Measurements from ENCODE around the gene FKBP5. TPM values are rescaled to one million over a fixed set of nuclear protein-coding genes. Genes with fewer than 3 reads are reported as not detected.

FKBP5 gene
- total and polyA plus RNA-seq, 10 donors = 23.8 to 368 (median 148) TPM

GRCh38 chr6:35728683-35729678, 40.3 kb upstream of the FKBP5 start:
- Histone ChIP-seq H3K4me3 (peak overlapping the region in 4 of 8 donors; percentile 38 to 68 (median 46)), H3K9me3 (no peaks in the 10 kb centered on the region), H3K4me1 (peaks cover 65 to 99% (median 96%) of the 10 kb centered on the region in 6 donors), H3K27ac (peak overlapping the region; percentile 95 to 100 (median 100)), H3K27me3 (replicated peaks in 1 of 7) (no peaks in the 10 kb centered on the region), H3K36me3 (no peaks in the 10 kb centered on the region)
- TF ChIP-seq POLR2A (IDR thresholded peaks at IDR 0.05) (no peak), POLR2AphosphoS5 (IDR thresholded peaks at IDR 0.05) (peak; percentile 11 to 68 (median 28)), CTCF (IDR thresholded peaks at IDR 0.05 in 8 of 11, conservative IDR thresholded peaks at IDR 0.05 in 3 of 11) (peak in 3 of 11 experiments; percentile 14 to 35 (median 16))
- intact Hi-C loops (cut with DNase I; ENCODE audit: low total_unique reads) = loop anchor here (5.0 kb wide), 1 partner anchor 42 kb away; the partner anchor contains the start of gene FKBP5
- peak; percentile 88 for DNase-seq
- 43 to 49% (median 45%) methylated on average over 9 to 12 of the region's 12 CpGs for WGBS, 5 donors

- peak in 1 of 3 donors; percentile 83 for TF ChIP-seq POLR2A (IDR thresholded peaks at IDR 0.05)
- peak; percentile 97 to 100 (median 99) for TF ChIP-seq POLR2AphosphoS5 (IDR thresholded peaks at IDR 0.05)
- peak in 4 of 11 experiments; percentile 3 to 33 (median 28) for TF ChIP-seq CTCF (IDR thresholded peaks at IDR 0.05 in 8 of 11, conservative IDR thresholded peaks at IDR 0.05 in 3 of 11)
- H3K4me1 ChIP-seq = peaks cover 60 to 98% (median 92%) of the 10 kb centered on the region in 6 donors
- 1 to 5% (median 1%) methylated on average over 4 to 57 of the region's 57 CpGs for WGBS, 5 donors
- intact Hi-C loops (cut with DNase I; ENCODE audit: low total_unique reads) = loop anchor here (5.0 kb wide), 1 partner anchor 41 kb away; the partner anchor contains the start of gene FKBP5
- H3K27ac ChIP-seq = peak overlapping the region; percentile 95 to 100 (median 100)
- no peaks in the 10 kb centered on the region for H3K9me3 ChIP-seq
- peak overlapping the region; percentile 15 to 68 (median 45) for H3K4me3 ChIP-seq
- no peaks in the 10 kb centered on the region for H3K27me3 ChIP-seq (replicated peaks in 1 of 7)
- H3K36me3 ChIP-seq = no peaks in the 10 kb centered on the region
- DNase-seq = peak; percentile 99
Measured at GRCh38 chr6:35727935-35728682, 39.4 kb upstream of the FKBP5 start.

- TF ChIP-seq POLR2A (IDR thresholded peaks at IDR 0.05) (peak in 1 of 3 donors; percentile 62), POLR2AphosphoS5 (IDR thresholded peaks at IDR 0.05) (no peak)
- no peaks in the 10 kb centered on the region for H3K27me3 ChIP-seq (replicated peaks in 1 of 7)
- H3K4me1 ChIP-seq = peaks cover 52 to 98% (median 92%) of the 10 kb centered on the region in 6 donors
- no peaks in the 10 kb centered on the region for H3K9me3 ChIP-seq
- intact Hi-C loops (cut with DNase I; ENCODE audit: low total_unique reads) = loop anchor here (5.0 kb wide), 1 partner anchor 40 kb away; the partner anchor contains the start of gene FKBP5
- peak overlapping the region; percentile 95 to 100 (median 100) for H3K27ac ChIP-seq
- 11 to 23% (median 18%) methylated on average over 14 to 29 of the region's 29 CpGs for WGBS, 5 donors
- H3K4me3 ChIP-seq = peak overlapping the region; percentile 15 to 68 (median 45)
- no peak for DNase-seq
- H3K36me3 ChIP-seq = no peaks in the 10 kb centered on the region
Measured at GRCh38 chr6:35727231-35727934, 38.7 kb upstream of the FKBP5 start.

All from spleen (tissue), 11 donors.